ENCODE data around the gene GGNBP2. TPM values are rescaled to one million over a fixed set of nuclear protein-coding genes. Genes with fewer than 3 reads are reported as not detected.

GGNBP2 gene
- total and polyA plus RNA-seq, 8 donors: 15.8 to 161 (median 39.5) TPM

- Histone ChIP-seq H3K4me1 (peaks cover 2 to 15% (median 3%) of the 10 kb centered on the region in 4 donors), H3K36me3 (peaks cover 57 to 98% (median 91%) of the 10 kb centered on the region in 4 donors), H3K4me3 (no peak overlapping the region), H3K27me3 (no peaks in the 10 kb centered on the region), H3K9me3 (no peaks in the 10 kb centered on the region), H3K27ac (no peak overlapping the region)
- 81 to 96% (median 95%) methylated on average over 2 of the region's 2 CpGs for WGBS, 5 donors
- intact Hi-C loops (cut with DNase I; ENCODE audit: low total_unique reads): no loop called here
- no peak for TF ChIP-seq POLR2AphosphoS5 (IDR thresholded peaks at IDR 0.05)
- TF ChIP-seq EP300 (IDR thresholded peaks at IDR 0.05): no peak
- no peak for TF ChIP-seq POLR2A (IDR thresholded peaks at IDR 0.05)
- TF ChIP-seq CTCF (IDR thresholded peaks at IDR 0.05): no peak
- DNase-seq: no peak
Observed at GRCh38 chr17:36586138-36586537, 41.4 kb downstream of the GGNBP2 start.

GRCh38 chr17:36590082-36590481 is 45.4 kb downstream of the GGNBP2 start:
- Histone ChIP-seq H3K36me3 (peaks cover 28 to 58% (median 52%) of the 10 kb centered on the region in 4 donors), H3K4me3 (no peak overlapping the region), H3K9me3 (no peaks in the 10 kb centered on the region), H3K4me1 (peaks cover 17 to 33% (median 23%) of the 10 kb centered on the region in 4 donors), H3K27me3 (no peaks in the 10 kb centered on the region), H3K27ac (no peak overlapping the region)
- no peak for TF ChIP-seq POLR2AphosphoS5 (IDR thresholded peaks at IDR 0.05)
- TF ChIP-seq CTCF (IDR thresholded peaks at IDR 0.05): no peak
- TF ChIP-seq EP300 (IDR thresholded peaks at IDR 0.05): no peak
- TF ChIP-seq POLR2A (IDR thresholded peaks at IDR 0.05): no peak
- intact Hi-C loops (cut with DNase I; ENCODE audit: low total_unique reads): no loop called here
- no peak for DNase-seq
- 50 to 55% (median 51%) methylated on average over 2 of the region's 2 CpGs for WGBS, 5 donors

GRCh38 chr17:36591434-36592315 is 47.0 kb downstream of the GGNBP2 start, which contains the start of gene DHRS11:
TSS of gene DHRS11 (plus strand) at chr17:36591879. CDS start at chr17:36592010, 131 bp downstream.
- intact Hi-C loops (cut with DNase I; ENCODE audit: low total_unique reads): no loop called here
- TF ChIP-seq POLR2A (IDR thresholded peaks at IDR 0.05) (no peak), POLR2AphosphoS5 (IDR thresholded peaks at IDR 0.05) (peak in 2 of 3 donors; percentile 7 to 51), EP300 (IDR thresholded peaks at IDR 0.05) (no peak), CTCF (IDR thresholded peaks at IDR 0.05) (no peak)
- DNase-seq: peak; percentile 89 to 93
- WGBS, 5 donors: 1 to 2% (median 1%) methylated on average over 38 to 87 of the region's 87 CpGs
- Histone ChIP-seq H3K4me1 (peaks cover 17 to 33% (median 23%) of the 10 kb centered on the region in 4 donors), H3K27me3 (no peaks in the 10 kb centered on the region), H3K36me3 (peaks cover 21 to 42% (median 36%) of the 10 kb centered on the region in 4 donors), H3K9me3 (no peaks in the 10 kb centered on the region), H3K4me3 (peak within 1 kb of the TSS; percentile 83 to 92 (median 90)), H3K27ac (peak within 1 kb of the TSS; percentile 35 to 85 (median 81))

- WGBS, 5 donors: 2 to 9% (median 4%) methylated on average over 12 to 20 of the region's 20 CpGs
- H3K27me3 ChIP-seq: no peaks in the 10 kb centered on the region
- TF ChIP-seq CTCF (IDR thresholded peaks at IDR 0.05) (no peak), EP300 (IDR thresholded peaks at IDR 0.05) (no peak), POLR2A (IDR thresholded peaks at IDR 0.05) (no peak), POLR2AphosphoS5 (IDR thresholded peaks at IDR 0.05) (no peak)
- DNase-seq: peak in 1 of 2 donors; percentile 64
- peak overlapping the region; percentile 83 to 92 (median 90) for H3K4me3 ChIP-seq
- peak overlapping the region in 4 of 5 donors; percentile 35 to 85 (median 76) for H3K27ac ChIP-seq
- no peaks in the 10 kb centered on the region for H3K9me3 ChIP-seq
- H3K36me3 ChIP-seq: peaks cover 16 to 36% (median 30%) of the 10 kb centered on the region in 4 donors
- intact Hi-C loops (cut with DNase I; ENCODE audit: low total_unique reads): no loop called here
- peaks cover 17 to 33% (median 23%) of the 10 kb centered on the region in 4 donors for H3K4me1 ChIP-seq
Observed at GRCh38 chr17:36592316-36592715, 47.6 kb downstream of the GGNBP2 start.

Data from stomach (tissue), 9 donors.